RWPE2 (cell line): ENCODE data around the gene VTA1.
"Not testable (repeated sequence)": the region's sequence is repeated elsewhere in the genome, so short reads cannot be mapped to it uniquely, and the experiment has no call there.

Experiments
- ATAC-seq: fragments of 200-7000 bp; cut with Tn5 transposase; 3 replicates; pipeline ENCODE4 v1.9.1; 2021; ENCODE audit warnings: low read depth
- DNase-seq: peaks from one replicate; pipeline ENCODE4 v3.0.0-alpha.2; 2020; ENCODE audit warnings: low spot score
- H3K27ac ChIP-seq: fragments of 450-650 bp; 2 replicates; pipeline ENCODE4 v1.5.1; 2017; ENCODE audit warnings: mild to moderate bottlenecking; ENCODE audit not compliant: poor library complexity, severe bottlenecking
- H3K27me3 ChIP-seq: fragments of 250-450 bp; sonication (Bioruptor Pico); 2 replicates; pipeline ENCODE4 v1.5.1; 2021; ENCODE audit warnings: mild to moderate bottlenecking, moderate library complexity; ENCODE audit not compliant: insufficient read depth, poor library complexity, severe bottlenecking
- H3K36me3 ChIP-seq: fragments of 250-450 bp; sonication (Bioruptor Pico); 2 replicates; pipeline ENCODE4 v1.5.1; 2020; ENCODE audit warnings: low read depth, mild to moderate bottlenecking, moderate library complexity
- H3K4me1 ChIP-seq: fragments of 250-450 bp; sonication (Bioruptor Pico); 2 replicates; pipeline ENCODE4 v1.5.1; 2021; ENCODE audit warnings: mild to moderate bottlenecking, moderate library complexity; ENCODE audit not compliant: insufficient read depth, poor library complexity, severe bottlenecking
- H3K4me3 ChIP-seq: fragments of 250-450 bp; sonication (Bioruptor Pico); 2 replicates; pipeline ENCODE4 v1.5.1; 2021; ENCODE audit warnings: mild to moderate bottlenecking, moderate library complexity; ENCODE audit not compliant: severe bottlenecking
- H3K9me3 ChIP-seq: fragments of 250-450 bp; sonication (Bioruptor Pico); 2 replicates; pipeline ENCODE4 v1.5.1; 2021; ENCODE audit warnings: mild to moderate bottlenecking, moderate library complexity; ENCODE audit not compliant: severe bottlenecking
- TF ChIP-seq, protein P1 (sequence below): fragments of 450-650 bp; IDR thresholded peaks from one replicate; pipeline ENCODE4 v1.5.1; 2017; ENCODE audit warnings: mild to moderate bottlenecking, moderate library complexity; ENCODE audit not compliant: poor library complexity, severe bottlenecking

Gene VTA1

DNA sequence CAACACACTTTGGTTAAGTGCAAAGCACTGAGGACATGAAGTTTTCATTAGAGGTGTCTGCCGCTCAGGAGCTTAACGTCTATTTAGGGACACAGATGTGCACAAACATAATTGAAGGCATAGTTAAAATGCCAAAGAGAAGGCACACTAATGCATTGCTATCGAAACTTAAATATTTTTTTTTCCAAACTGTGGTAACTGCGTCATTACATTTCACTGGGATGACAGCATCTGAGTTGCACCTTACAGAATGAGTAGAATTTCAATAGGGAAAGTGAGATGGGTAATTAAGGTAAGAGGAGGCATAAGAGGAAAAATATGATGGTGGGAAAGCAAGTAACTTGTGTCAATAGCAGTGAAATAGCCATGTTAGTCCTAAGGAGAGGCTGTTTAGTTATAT is 79.7 kb downstream of the VTA1 start:
- Histone ChIP-seq H3K4me1 (no peaks in the 10 kb centered on the region), H3K4me3 (no peak overlapping the region), H3K27ac (no peak overlapping the region), H3K9me3 (no peaks in the 10 kb centered on the region), H3K27me3 (no peaks in the 10 kb centered on the region), H3K36me3 (no peaks in the 10 kb centered on the region)
- DNase-seq (no peak), ATAC-seq (no peak)
- TF ChIP-seq, protein P1, sequence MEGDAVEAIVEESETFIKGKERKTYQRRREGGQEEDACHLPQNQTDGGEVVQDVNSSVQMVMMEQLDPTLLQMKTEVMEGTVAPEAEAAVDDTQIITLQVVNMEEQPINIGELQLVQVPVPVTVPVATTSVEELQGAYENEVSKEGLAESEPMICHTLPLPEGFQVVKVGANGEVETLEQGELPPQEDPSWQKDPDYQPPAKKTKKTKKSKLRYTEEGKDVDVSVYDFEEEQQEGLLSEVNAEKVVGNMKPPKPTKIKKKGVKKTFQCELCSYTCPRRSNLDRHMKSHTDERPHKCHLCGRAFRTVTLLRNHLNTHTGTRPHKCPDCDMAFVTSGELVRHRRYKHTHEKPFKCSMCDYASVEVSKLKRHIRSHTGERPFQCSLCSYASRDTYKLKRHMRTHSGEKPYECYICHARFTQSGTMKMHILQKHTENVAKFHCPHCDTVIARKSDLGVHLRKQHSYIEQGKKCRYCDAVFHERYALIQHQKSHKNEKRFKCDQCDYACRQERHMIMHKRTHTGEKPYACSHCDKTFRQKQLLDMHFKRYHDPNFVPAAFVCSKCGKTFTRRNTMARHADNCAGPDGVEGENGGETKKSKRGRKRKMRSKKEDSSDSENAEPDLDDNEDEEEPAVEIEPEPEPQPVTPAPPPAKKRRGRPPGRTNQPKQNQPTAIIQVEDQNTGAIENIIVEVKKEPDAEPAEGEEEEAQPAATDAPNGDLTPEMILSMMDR: no peak

DNA sequence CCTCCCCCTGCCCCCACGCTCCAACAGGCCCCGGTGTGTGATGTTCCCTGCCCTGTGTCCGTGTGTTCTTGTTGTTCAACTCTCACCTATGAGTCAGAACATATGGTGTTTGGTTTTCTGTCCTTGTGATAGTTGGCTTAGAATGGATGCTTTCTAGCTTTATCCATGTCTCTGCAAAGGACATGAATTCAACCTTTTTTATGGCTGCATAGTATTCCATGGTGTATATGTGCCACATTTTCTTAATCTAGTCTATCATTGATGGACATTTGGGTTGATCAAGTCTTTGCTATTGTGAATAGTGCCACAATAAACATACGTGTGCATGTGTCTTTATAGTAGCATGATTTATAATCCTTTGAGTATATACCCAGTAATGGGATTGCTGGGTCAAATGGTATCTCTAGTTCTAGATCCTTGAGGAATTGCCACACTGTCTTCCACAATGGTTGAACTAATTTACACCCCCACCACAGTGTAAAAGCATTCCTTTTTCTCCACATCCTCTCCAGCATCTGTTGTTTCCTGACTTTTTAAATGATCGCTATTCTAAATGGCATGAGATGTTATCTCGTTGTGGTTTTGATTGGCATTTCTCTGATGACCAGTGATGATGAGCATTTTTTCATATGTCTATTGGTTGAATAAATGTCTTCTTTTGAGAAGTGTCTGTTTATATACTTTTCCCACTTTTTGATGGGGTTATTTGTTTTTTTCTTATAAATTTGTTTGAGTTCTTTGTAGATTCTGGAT is 82.6 kb downstream of the VTA1 start:
- not testable (repeated sequence) for H3K4me1 ChIP-seq, H3K36me3 ChIP-seq, H3K27me3 ChIP-seq, H3K9me3 ChIP-seq, DNase-seq, H3K27ac ChIP-seq, ATAC-seq, H3K4me3 ChIP-seq

DNA sequence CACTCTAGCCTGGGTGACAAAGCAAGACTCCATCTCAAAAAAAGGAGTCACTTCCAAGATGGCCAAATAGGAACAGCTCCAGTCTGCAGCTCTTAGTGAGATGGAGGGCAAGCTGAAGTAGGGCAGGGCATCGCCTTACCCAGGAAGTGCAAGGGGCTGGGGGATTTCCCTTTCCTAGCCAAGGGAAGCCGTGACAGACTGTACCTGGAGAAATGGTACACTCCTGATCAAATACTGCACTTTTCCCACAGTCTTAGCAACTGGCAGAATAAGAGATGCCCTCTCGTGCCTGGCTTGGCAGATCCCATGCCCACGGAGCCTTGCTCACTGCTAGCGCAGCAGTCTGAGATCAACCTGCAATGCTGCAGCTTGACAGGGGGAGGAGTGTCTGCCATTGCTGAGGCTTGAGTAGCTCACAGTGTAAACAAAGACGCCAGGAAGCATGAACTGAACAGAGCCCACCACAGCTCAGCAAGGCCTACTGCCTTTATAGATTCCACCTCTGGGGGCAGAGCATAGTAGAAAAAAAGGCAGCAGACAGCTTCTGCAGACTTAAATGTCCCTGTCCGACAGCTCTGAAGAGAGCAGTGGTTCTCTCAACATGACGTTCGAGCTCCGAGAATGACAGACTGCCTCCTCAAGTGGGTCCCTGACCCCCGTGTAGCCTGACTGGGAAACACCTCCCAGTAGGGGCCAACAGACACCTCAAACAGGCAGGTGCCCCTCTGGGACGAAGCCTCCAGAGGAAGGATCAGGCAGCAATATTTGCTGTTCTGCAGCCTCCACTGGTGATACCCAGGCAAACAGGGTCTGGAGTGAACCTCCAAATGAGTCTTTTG is 85.4 kb downstream of the VTA1 start:
- H3K9me3 ChIP-seq, H3K4me1 ChIP-seq, H3K36me3 ChIP-seq, H3K27me3 ChIP-seq, H3K4me3 ChIP-seq, H3K27ac ChIP-seq, DNase-seq: not testable (repeated sequence)
- peak; percentile 56; the same call in 2 of the 3 replicates for ATAC-seq
- TF ChIP-seq, protein P1: peak; percentile 41

DNA sequence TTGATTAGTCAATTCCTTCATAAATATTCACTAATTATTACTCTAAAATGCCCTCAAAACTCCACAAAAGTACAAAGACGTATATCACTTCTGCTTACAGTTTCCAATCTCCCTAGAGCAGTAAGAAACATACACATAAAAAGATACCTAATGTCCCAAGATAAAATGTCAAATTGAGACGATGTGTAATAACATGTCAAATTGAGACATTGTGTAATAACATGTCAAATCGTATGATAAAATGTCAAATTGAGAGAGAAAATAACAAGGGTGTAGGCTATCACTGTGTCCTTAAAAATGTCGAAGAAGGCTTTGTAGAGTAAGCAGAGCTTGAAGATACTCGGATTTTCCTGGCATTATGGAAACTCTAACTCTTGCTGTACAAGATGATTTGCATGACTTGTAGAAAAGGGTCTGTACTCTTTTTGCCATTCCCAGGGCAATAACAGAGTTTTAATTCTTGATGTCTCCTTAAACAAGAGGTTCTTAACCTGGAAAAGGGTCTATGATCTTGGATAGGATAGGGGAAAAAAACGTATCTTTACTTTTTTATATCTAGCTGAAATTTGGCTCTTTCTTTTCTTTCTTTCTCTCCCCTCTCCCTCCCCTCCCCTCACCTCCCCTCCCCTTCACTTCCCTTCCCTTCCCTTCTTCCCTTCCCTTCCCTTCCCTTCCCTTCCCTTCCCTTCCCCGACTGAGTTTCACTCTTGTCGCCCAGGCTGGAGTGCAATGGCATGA is 87.1 kb downstream of the VTA1 start:
- no peak overlapping the region for H3K27ac ChIP-seq
- DNase-seq (no peak), ATAC-seq (no peak)
- no peaks in the 10 kb centered on the region for H3K27me3 ChIP-seq
- no peaks in the 10 kb centered on the region for H3K4me1 ChIP-seq
- no peaks in the 10 kb centered on the region for H3K36me3 ChIP-seq
- H3K9me3 ChIP-seq: no peaks in the 10 kb centered on the region
- H3K4me3 ChIP-seq: no peak overlapping the region
- TF ChIP-seq, protein P1: no peak

- TF ChIP-seq, protein P1: no peak
- H3K9me3 ChIP-seq: no peaks in the 10 kb centered on the region
- DNase-seq (no peak), ATAC-seq (no peak)
- no peaks in the 10 kb centered on the region for H3K4me1 ChIP-seq
- H3K36me3 ChIP-seq: no peaks in the 10 kb centered on the region
- H3K4me3 ChIP-seq: no peak overlapping the region
- H3K27me3 ChIP-seq: no peaks in the 10 kb centered on the region
- no peak overlapping the region for H3K27ac ChIP-seq
These were observed 88.2 kb downstream of the VTA1 start for GRCh38 chr6:142235272-142235671.
